Coronary artery (tissue), 2 donors: ENCODE results near the gene IFIT1.

Experiments used
- DNase-seq: peaks from one replicate; pipeline ENCODE4 v3.0.0-alpha.2; 2017; ENCODE audit warnings: low spot score
- H3K27ac ChIP-seq, 2 donors: fragments of 200-600 bp; sonication (generic); one replicate each; pipeline ENCODE4 v1.5.1; 2016 to 2019
- H3K4me3 ChIP-seq: fragments of 200-600 bp; sonication (generic); 2 replicates; pipeline ENCODE4 v1.5.1; 2016; ENCODE audit warnings: mild to moderate bottlenecking, moderate library complexity
- CTCF ChIP-seq: fragments of 200-600 bp; sonication (generic); IDR thresholded peaks from one replicate; pipeline ENCODE4 v1.5.1; 2019; ENCODE audit warnings: antibody characterized with exemption

The IFIT1 gene

GRCh38 chr10:89414146-89414878, 21.9 kb downstream of the IFIT1 start, which contains the start of gene IFIT5:
TSS of gene IFIT5 (plus strand) at chr10:89414568. CDS start at chr10:89414799, 231 bp downstream.
- H3K27ac ChIP-seq = peak within 1 kb of the TSS; percentile 92 to 96
- DNase-seq = peak; percentile 81
- TF ChIP-seq CTCF = no peak
- peak within 1 kb of the TSS; percentile 85 for H3K4me3 ChIP-seq

- no peak for TF ChIP-seq CTCF
- peak overlapping the region; percentile 92 to 96 for H3K27ac ChIP-seq
- DNase-seq = peak; percentile 79
- peak overlapping the region; percentile 85 for H3K4me3 ChIP-seq
These were observed 22.7 kb downstream of the IFIT1 start for GRCh38 chr10:89414879-89415821.

GRCh38 chr10:89416465-89416864, 24.0 kb downstream of the IFIT1 start:
- H3K4me3 ChIP-seq = peak overlapping the region; percentile 85
- DNase-seq = no peak
- H3K27ac ChIP-seq = no peak overlapping the region
- TF ChIP-seq CTCF = no peak

- no peak overlapping the region for H3K4me3 ChIP-seq
- DNase-seq = no peak
- TF ChIP-seq CTCF = no peak
- H3K27ac ChIP-seq = no peak overlapping the region
These were observed 27.1 kb downstream of the IFIT1 start for GRCh38 chr10:89419548-89419947.

GRCh38 chr10:89421018-89421476, 28.6 kb downstream of the IFIT1 start:
- no peak for DNase-seq
- TF ChIP-seq CTCF = no peak
- Histone ChIP-seq H3K27ac (no peak overlapping the region), H3K4me3 (no peak overlapping the region)

- no peak overlapping the region for H3K4me3 ChIP-seq
- no peak overlapping the region for H3K27ac ChIP-seq
- no peak for DNase-seq
- no peak for TF ChIP-seq CTCF
These were observed 32.6 kb downstream of the IFIT1 start for GRCh38 chr10:89425000-89425399.
